IMR-90 (cell line): ENCODE results near the gene COL6A5. TPM values are rescaled to one million over a fixed set of nuclear protein-coding genes. Genes with fewer than 3 reads are reported as not detected.

Source experiments
- ATAC-seq: fragments of 200-7000 bp; cut with Tn5 transposase; 2 replicates; pipeline ENCODE4 v1.9.1; 2020; ENCODE audit warnings: low read depth, mild to moderate bottlenecking, moderate library complexity
- BruUV-seq: library from RNA; stranded (reverse); fragments of 400-500 nt; replicated peaks from 2 replicates; lab custom pipeline; 2021; lab: Mats Ljungman, UMichigan
- CTCF ChIA-PET: fragments of 300-600 bp; formaldehyde crosslinking; extraction: SDS; loops from one replicate; lab custom pipeline; 2021; ENCODE audit warnings: antibody characterized with exemption; lab: Yijun Ruan, JAX
- POLR2A ChIA-PET: fragments of 300-600 bp; sonication (Branson Sonifier 250); formaldehyde crosslinking; loops from one replicate; lab custom pipeline; 2022; ENCODE audit warnings: antibody characterized with exemption; ENCODE audit not compliant: unreplicated experiment; lab: Charles Lee
- DNase-seq: peaks from one replicate; pipeline ENCODE4 v3.0.0; 2013
- H2AFZ ChIP-seq: replicated peaks from 2 replicates; pipeline ENCODE3; 2013; ENCODE audit warnings: low read length, mild to moderate bottlenecking; ENCODE audit not compliant: poor library complexity
- H2AK5ac ChIP-seq: 2 replicates; pipeline ENCODE4 v1.6.1; 2013; ENCODE audit warnings: low read depth, low read length, inconsistent platforms
- H2AK9ac ChIP-seq: replicated peaks from 2 replicates; pipeline ENCODE3; 2013; ENCODE audit warnings: mild to moderate bottlenecking, low read depth, low read length, moderate library complexity; ENCODE audit not compliant: poor library complexity
- H2BK120ac ChIP-seq: 2 replicates; pipeline ENCODE4 v1.6.1; 2013; ENCODE audit warnings: low read depth, low read length, inconsistent platforms
- H2BK15ac ChIP-seq: 3 replicates; pipeline ENCODE4 v1.6.1; 2013; ENCODE audit warnings: low read depth, low read length, inconsistent platforms
- H2BK20ac ChIP-seq: 2 replicates; pipeline ENCODE4 v1.6.1; 2013; ENCODE audit warnings: low read depth, mild to moderate bottlenecking, inconsistent platforms, low read length, moderate library complexity
- H2BK5ac ChIP-seq: 2 replicates; pipeline ENCODE4 v1.6.1; 2013; ENCODE audit warnings: mild to moderate bottlenecking, low read depth, low read length, inconsistent platforms; ENCODE audit not compliant: poor library complexity, severe bottlenecking
- H3K14ac ChIP-seq: replicated peaks from 2 replicates; pipeline ENCODE4 v1.6.1; 2013; ENCODE audit warnings: low read depth, low read length, inconsistent platforms
- H3K18ac ChIP-seq: 2 replicates; pipeline ENCODE4 v1.6.1; 2013; ENCODE audit warnings: low read depth, low read length, control low read depth
- H3K23ac ChIP-seq: 2 replicates; pipeline ENCODE4 v1.6.1; 2013; ENCODE audit warnings: low read depth, low read length, inconsistent platforms
- H3K27ac ChIP-seq: 2 replicates; pipeline ENCODE4 v1.5.1; 2013; ENCODE audit warnings: mild to moderate bottlenecking, control low read depth, low read length; ENCODE audit not compliant: insufficient read depth
- H3K27me3 ChIP-seq: 2 replicates; pipeline ENCODE4 v1.6.1; 2013; ENCODE audit warnings: low read length; ENCODE audit not compliant: control insufficient read depth, insufficient read depth
- H3K36me3 ChIP-seq: 2 replicates; pipeline ENCODE4 v1.6.1; 2013; ENCODE audit warnings: low read length, mixed read lengths; ENCODE audit not compliant: control insufficient read depth, insufficient read depth
- H3K4ac ChIP-seq: 2 replicates; pipeline ENCODE4 v1.6.1; 2013; ENCODE audit warnings: low read depth, low read length, inconsistent platforms
- H3K4me1 ChIP-seq: 2 replicates; pipeline ENCODE4 v1.6.1; 2013; ENCODE audit warnings: low read length, mixed read lengths; ENCODE audit not compliant: control insufficient read depth, insufficient read depth
- H3K4me2 ChIP-seq: 2 replicates; pipeline ENCODE4 v1.6.1; 2013; ENCODE audit warnings: low read depth, mild to moderate bottlenecking, control low read depth, low read length, moderate library complexity
- H3K4me3 ChIP-seq: 2 replicates; pipeline ENCODE4 v1.5.1; 2013; ENCODE audit warnings: low read depth, mild to moderate bottlenecking, control low read depth, low read length, moderate library complexity; ENCODE audit not compliant: insufficient read depth
- H3K56ac ChIP-seq: 2 replicates; pipeline ENCODE4 v1.6.1; 2013; ENCODE audit warnings: low read length, inconsistent platforms; ENCODE audit not compliant: insufficient read depth; ENCODE audit errors: extremely low read depth
- H3K79me1 ChIP-seq, 2 experiments: 2 replicates each; pipeline ENCODE4 v1.6.1; 2013; ENCODE audit warnings: low read length in 2 of 2, inconsistent platforms in 1 of 2, low read depth in 1 of 2
- H3K9ac ChIP-seq: 2 replicates; pipeline ENCODE4 v1.6.1; 2013; ENCODE audit warnings: low read depth, low read length, control low read depth
- H3K9me1 ChIP-seq: 2 replicates; pipeline ENCODE4 v1.6.1; 2013; ENCODE audit warnings: low read length, inconsistent platforms; ENCODE audit not compliant: insufficient read depth
- H3K9me3 ChIP-seq: 2 replicates; pipeline ENCODE4 v1.6.1; 2013; ENCODE audit warnings: low read length; ENCODE audit not compliant: control insufficient read depth, insufficient read depth
- H4K20me1 ChIP-seq: 2 replicates; pipeline ENCODE4 v1.6.1; 2013; ENCODE audit warnings: low read length, inconsistent platforms; ENCODE audit not compliant: insufficient read depth
- H4K5ac ChIP-seq: 2 replicates; pipeline ENCODE4 v1.6.1; 2013; ENCODE audit warnings: mild to moderate bottlenecking, low read depth, low read length, control low read depth
- H4K8ac ChIP-seq, 2 experiments: 2 replicates each; pipeline ENCODE4 v1.6.1; 2013; ENCODE audit warnings: low read depth in 2 of 2, low read length in 2 of 2, control low read depth in 1 of 2, inconsistent platforms in 1 of 2
- H4K91ac ChIP-seq: 2 replicates; pipeline ENCODE4 v1.6.1; 2013; ENCODE audit warnings: low read depth, low read length, inconsistent platforms; ENCODE audit not compliant: insufficient read depth
- MAZ ChIP-seq: IDR thresholded peaks from 2 replicates; pipeline ENCODE4 v1.6.1; 2012; ENCODE audit warnings: low read depth, mild to moderate bottlenecking, low read length, improper control_type of control experiment, moderate library complexity, borderline replicate concordance
- MXI1 ChIP-seq: IDR thresholded peaks from 2 replicates; pipeline ENCODE4 v1.6.1; 2012; ENCODE audit warnings: low read depth, mild to moderate bottlenecking, low read length, moderate library complexity, borderline replicate concordance
- POLR2A ChIP-seq: IDR thresholded peaks from 2 replicates; pipeline ENCODE4 v1.6.1; 2012; ENCODE audit warnings: mild to moderate bottlenecking, low read depth, low read length
- WGBS, 2 experiments: methylation state at CpG; one replicate each; pipeline versions ENCODE4 v1.1.5 to v1.1.7; 2013; ENCODE audit warnings: missing lambda C conversion rate in 2 of 2; ENCODE audit not compliant: insufficient read length in 1 of 2; ENCODE audit errors: extremely low coverage in 2 of 2; 5-methylcytosine and 5-hydroxymethylcytosine counted together
- dilution Hi-C: fragments of 300-500 bp; cut with HindIII; formaldehyde crosslinking; loops from one replicate; pipeline ENCODE4 v1.14.3; 2018; ENCODE audit warnings: low sequenced_read_pairs; ENCODE audit not compliant: unreplicated experiment
- in situ Hi-C: fragments of 300-500 bp; cut with MboI; formaldehyde crosslinking; loops from 3 replicates; pipeline ENCODE4 v1.14.3; 2019; ENCODE audit warnings: low sequenced_read_pairs, inconsistent platforms, mixed read lengths
- intact Hi-C: fragments of 100-400 bp; cut with micrococcal nuclease; formaldehyde crosslinking; loops from 2 replicates; pipeline ENCODE4 v1.10.0; 2022
- polyA plus RNA-seq, 3 experiments: library from polyadenylated mRNA; depleted of rRNA; stranded (reverse); fragments of >200 nt; gene quantifications; 2 replicates each; pipeline ENCODE4 v1.2.3, GENCODE V29; 2012; ENCODE audit warnings: low replicate concordance in 1 of 3
- total RNA-seq: library from RNA; depleted of rRNA; stranded (reverse); fragments of >200 nt; gene quantifications from 2 replicates; pipeline ENCODE4 v1.2.3, GENCODE V29; 2012
- TF ChIP-seq, protein P1 (sequence below): conservative IDR thresholded peaks from 2 replicates; pipeline ENCODE4 v1.5.1; 2012; ENCODE audit warnings: mild to moderate bottlenecking, low read depth, low read length, improper control_type of control experiment

Gene COL6A5
- total and polyA plus RNA-seq, 2 of the 4 experiments (the other 2 are of a cell fraction), result not detected

DNA sequence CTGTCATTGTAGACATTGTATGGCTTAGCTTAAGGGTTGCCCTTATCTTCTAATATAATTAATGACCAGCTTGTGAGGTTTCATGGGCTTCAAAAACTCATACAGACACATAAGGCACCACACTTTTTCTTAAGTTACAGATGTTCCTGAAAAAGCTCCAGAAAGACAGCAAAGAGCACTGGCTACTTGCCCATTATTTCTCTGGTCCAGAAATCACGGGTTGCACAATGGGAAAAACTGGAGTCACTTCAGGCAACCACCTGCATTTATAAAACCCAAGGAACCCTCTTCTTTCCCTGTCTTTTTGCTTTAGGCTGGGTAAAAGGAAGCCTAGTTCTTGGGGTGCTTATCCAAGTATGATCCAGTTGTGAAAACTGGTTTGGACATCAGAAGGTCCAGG, 169.2 kb downstream of the COL6A5 start:
- H4K20me1 ChIP-seq, result no peaks in the 10 kb centered on the region
- no peak overlapping the region for H4K91ac ChIP-seq
- no peak overlapping the region for H3K9ac ChIP-seq
- no peaks in the 10 kb centered on the region for H3K9me1 ChIP-seq
- no peak for TF ChIP-seq MXI1
- no peak for TF ChIP-seq POLR2A
- TF ChIP-seq, protein P1, sequence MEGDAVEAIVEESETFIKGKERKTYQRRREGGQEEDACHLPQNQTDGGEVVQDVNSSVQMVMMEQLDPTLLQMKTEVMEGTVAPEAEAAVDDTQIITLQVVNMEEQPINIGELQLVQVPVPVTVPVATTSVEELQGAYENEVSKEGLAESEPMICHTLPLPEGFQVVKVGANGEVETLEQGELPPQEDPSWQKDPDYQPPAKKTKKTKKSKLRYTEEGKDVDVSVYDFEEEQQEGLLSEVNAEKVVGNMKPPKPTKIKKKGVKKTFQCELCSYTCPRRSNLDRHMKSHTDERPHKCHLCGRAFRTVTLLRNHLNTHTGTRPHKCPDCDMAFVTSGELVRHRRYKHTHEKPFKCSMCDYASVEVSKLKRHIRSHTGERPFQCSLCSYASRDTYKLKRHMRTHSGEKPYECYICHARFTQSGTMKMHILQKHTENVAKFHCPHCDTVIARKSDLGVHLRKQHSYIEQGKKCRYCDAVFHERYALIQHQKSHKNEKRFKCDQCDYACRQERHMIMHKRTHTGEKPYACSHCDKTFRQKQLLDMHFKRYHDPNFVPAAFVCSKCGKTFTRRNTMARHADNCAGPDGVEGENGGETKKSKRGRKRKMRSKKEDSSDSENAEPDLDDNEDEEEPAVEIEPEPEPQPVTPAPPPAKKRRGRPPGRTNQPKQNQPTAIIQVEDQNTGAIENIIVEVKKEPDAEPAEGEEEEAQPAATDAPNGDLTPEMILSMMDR, result no peak
- TF ChIP-seq MAZ, result no peak
- no peak overlapping the region for H3K4me3 ChIP-seq
- WGBS, 2 experiments, result no CpG with 5 or more reads among the region's 1 CpG
- no peak overlapping the region for H3K23ac ChIP-seq
- DNase-seq (no peak), ATAC-seq (no peak)
- no peak overlapping the region for H2AFZ ChIP-seq
- peaks cover 12% of the 10 kb centered on the region; the same call in 1 of the 2 replicates for H3K27me3 ChIP-seq
- no peak overlapping the region for H3K14ac ChIP-seq
- no peak overlapping the region for H3K4ac ChIP-seq
- H4K8ac ChIP-seq, result no peak overlapping the region
- no peak overlapping the region for H3K27ac ChIP-seq
- POLR2A ChIA-PET, result no interaction called here
- H3K36me3 ChIP-seq, result no peaks in the 10 kb centered on the region
- no peaks in the 10 kb centered on the region for H3K9me3 ChIP-seq
- no peak overlapping the region for H3K18ac ChIP-seq
- H2AK9ac ChIP-seq, result no peak overlapping the region
- CTCF ChIA-PET, result no interaction called here
- no peak overlapping the region for H2BK15ac ChIP-seq
- no peaks in the 10 kb centered on the region for H3K4me1 ChIP-seq
- H2BK20ac ChIP-seq, result no peak overlapping the region
- no peak overlapping the region for H4K5ac ChIP-seq
- no peak overlapping the region for H2BK120ac ChIP-seq
- BruUV-seq, result no TSS peak
- no peak overlapping the region for H3K56ac ChIP-seq
- in situ Hi-C loops, result no loop called here
- intact Hi-C loops, result no loop called here
- H2BK5ac ChIP-seq, result no peak overlapping the region
- H3K79me1 ChIP-seq, result no peaks in the 10 kb centered on the region
- no peak overlapping the region for H2AK5ac ChIP-seq
- dilution Hi-C loops, result no loop called here
- no peak overlapping the region for H3K4me2 ChIP-seq
